Measurements from ENCODE around the gene RFX8.
"Not testable (repeated sequence)": the region's sequence is repeated elsewhere in the genome, so short reads cannot be mapped to it uniquely, and the experiment has no call there.

RFX8 gene

DNA sequence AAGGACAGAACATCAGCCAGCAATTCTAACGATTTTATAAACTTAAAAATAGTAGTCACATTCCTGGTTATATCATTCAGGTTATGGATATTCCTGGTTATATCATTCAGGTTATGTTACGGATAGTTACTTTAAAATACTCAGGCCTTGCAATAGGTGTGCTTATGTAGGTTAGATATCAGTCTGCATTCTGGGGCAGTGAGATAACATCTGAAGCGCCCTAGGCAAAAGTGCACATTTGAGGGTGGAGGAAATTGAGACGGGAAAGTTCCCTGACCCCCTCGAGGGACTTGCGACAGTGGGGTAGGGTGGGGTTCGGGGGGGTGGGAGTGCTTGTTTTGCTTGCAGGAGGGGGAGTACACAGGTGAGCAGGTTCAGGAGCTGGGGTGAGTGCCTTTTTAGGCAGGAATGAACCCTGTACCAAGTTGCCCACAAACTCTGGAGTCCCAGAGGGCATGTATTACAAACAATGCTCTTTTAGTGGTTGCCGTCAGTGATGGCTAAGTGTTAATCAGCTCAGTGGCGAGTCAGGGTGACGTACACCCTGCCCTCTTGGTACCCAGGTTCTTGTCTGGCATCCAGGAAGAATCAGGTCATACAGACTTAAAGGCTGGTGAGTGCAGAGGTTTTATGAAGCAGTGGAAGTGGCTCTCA lies 119.4 kb downstream of the RFX8 start:
- TF ChIP-seq, protein P1, sequence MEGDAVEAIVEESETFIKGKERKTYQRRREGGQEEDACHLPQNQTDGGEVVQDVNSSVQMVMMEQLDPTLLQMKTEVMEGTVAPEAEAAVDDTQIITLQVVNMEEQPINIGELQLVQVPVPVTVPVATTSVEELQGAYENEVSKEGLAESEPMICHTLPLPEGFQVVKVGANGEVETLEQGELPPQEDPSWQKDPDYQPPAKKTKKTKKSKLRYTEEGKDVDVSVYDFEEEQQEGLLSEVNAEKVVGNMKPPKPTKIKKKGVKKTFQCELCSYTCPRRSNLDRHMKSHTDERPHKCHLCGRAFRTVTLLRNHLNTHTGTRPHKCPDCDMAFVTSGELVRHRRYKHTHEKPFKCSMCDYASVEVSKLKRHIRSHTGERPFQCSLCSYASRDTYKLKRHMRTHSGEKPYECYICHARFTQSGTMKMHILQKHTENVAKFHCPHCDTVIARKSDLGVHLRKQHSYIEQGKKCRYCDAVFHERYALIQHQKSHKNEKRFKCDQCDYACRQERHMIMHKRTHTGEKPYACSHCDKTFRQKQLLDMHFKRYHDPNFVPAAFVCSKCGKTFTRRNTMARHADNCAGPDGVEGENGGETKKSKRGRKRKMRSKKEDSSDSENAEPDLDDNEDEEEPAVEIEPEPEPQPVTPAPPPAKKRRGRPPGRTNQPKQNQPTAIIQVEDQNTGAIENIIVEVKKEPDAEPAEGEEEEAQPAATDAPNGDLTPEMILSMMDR (IDR thresholded peaks at IDR 0.05; ENCODE audit: unreplicated experiment in 3 of 3), result no peak
- no peak overlapping the region for H3K27ac Mint-ChIP-seq
- no peak overlapping the region for H3K4me3 Mint-ChIP-seq
- no peaks in the 10 kb centered on the region for H3K27me3 Mint-ChIP-seq (ENCODE audit: low read depth)
- no peaks in the 10 kb centered on the region for H3K36me3 Mint-ChIP-seq (ENCODE audit: low read depth)
- no peaks in the 10 kb centered on the region for H3K4me1 Mint-ChIP-seq
- H3K9me3 Mint-ChIP-seq, result no peaks in the 10 kb centered on the region

DNA sequence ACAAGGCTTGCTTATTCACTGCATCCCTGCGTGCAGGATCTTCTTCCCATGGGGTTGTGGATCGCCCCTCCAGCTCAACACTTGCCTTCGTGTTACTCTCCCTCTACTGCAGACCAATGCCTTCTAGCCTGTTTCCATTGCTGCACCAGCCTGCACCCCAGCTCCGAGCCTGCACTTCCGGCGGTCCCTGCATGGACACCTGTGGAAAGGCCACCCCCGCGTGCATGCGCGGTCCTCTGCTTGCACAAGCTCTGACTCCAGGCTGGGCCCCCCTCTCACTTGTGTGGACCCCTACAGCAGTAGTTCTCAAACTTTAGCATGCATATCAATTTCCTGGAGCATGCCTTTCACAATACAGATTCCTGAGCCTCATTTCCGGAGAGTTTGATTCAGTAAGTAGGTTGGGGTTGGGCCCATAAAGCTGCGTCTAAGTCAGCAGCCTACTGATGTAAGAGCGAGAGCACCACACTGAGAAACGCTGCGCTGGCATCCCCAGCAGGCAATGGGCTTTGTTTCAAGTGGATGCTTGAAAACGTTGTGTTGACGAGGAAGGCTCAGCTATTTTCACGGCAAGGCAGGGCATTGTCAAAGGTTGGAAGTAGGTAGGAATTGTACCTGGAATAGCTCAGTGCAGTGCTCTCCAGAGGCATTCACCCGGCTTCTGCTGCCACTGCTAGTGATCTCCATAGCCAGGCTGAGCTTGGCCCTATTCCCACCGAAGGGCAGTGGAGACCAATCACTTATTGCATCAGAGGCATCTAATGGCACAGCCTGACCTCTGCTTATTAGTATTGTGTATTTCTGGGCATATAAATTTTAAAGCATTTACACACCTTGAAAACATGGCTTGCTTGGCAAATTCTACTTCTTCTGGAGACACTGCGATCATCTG lies 120.2 kb downstream of the RFX8 start:
- TF ChIP-seq, protein P1 (IDR thresholded peaks at IDR 0.05; ENCODE audit: unreplicated experiment in 3 of 3), result no peak
- no peaks in the 10 kb centered on the region for H3K36me3 Mint-ChIP-seq (ENCODE audit: low read depth)
- no peaks in the 10 kb centered on the region for H3K27me3 Mint-ChIP-seq (ENCODE audit: low read depth)
- no peaks in the 10 kb centered on the region for H3K4me1 Mint-ChIP-seq
- H3K9me3 Mint-ChIP-seq, result no peaks in the 10 kb centered on the region
- H3K4me3 Mint-ChIP-seq, result no peak overlapping the region
- H3K27ac Mint-ChIP-seq, result no peak overlapping the region

DNA sequence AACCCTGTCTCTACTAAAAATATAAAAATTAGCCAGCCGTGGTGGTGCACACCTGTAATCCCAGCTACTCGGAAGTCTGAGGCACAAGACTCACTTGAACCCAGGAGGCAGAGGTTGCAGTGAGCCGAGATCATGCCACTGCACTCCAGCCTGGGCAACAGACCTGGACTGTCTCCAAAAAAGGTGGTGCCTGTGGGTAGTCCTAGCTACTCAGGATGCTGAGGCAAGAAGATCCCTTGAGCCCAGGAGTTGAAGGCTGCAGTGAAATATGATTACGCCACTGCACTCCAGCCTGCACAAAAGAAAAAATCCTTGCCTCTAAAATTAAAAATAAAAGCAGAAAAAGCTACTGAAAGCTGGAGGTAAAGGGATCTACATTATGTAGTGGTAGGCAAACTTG lies 122.3 kb downstream of the RFX8 start:
- not testable (repeated sequence) for H3K36me3 Mint-ChIP-seq (ENCODE audit: low read depth); H3K27me3 Mint-ChIP-seq (ENCODE audit: low read depth); H3K4me1 Mint-ChIP-seq; H3K27ac Mint-ChIP-seq; H3K4me3 Mint-ChIP-seq; H3K9me3 Mint-ChIP-seq

DNA sequence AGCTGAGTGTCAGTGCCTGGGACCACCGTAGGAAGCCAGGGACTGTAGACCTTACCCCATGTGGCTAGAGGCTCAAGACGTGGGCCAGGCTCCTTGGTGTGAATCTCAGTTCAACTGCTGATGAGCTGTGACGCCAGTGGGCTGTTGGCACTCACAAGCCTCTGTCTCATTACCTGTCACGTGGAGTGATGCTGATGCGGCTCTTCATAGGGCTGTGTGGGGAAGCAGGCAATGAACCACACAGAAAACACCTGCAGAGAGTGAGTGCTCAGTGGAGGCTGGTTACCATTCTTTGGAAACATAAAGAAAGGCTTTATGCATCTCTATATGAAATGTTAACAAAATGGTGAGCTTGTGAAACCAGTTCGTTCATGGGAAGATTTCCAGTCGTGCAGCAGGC lies 123.7 kb downstream of the RFX8 start:
- no peaks in the 10 kb centered on the region for H3K4me1 Mint-ChIP-seq

DNA sequence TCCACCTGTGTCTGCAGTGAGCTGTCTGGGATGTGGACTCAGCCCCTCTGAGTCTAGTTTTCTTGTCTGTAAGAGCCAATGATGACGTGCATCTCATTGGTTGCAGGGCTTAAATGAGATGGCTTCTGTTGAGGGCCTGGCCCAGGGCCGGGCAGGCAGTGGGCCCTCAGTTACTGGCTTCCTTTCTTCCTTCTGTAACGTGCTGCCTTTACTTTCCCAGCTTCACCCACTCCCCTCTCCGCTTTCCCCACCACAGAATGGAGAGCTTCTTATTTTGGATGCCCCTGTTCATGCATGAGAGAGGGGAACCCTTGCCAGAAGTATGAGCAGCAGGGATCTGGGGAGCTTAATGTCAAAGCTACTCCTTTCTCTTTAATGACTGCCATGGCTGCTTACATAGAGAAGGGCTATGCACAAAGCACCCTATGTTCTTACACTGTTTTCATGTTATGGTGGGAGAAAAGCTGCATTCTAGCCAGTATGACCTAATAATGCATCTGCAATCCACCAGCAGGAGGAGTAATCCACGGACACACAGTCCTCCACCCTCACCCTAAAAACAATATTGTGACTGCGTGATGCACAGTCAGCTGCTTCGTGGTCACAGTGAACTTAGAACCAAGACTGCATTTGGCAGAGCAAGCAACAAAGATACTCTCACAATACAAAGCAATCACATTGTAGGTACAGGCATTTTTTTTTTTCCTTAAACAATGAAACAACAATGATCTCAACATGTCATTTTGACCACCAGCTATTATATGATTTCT lies 124.8 kb downstream of the RFX8 start:
- Mint-ChIP-seq H3K9me3 (no peaks in the 10 kb centered on the region), H3K36me3 (ENCODE audit: low read depth) (no peaks in the 10 kb centered on the region), H3K27me3 (ENCODE audit: low read depth) (no peaks in the 10 kb centered on the region), H3K4me1 (no peaks in the 10 kb centered on the region), H3K27ac (no peak overlapping the region), H3K4me3 (no peak overlapping the region)
- TF ChIP-seq, protein P1 (IDR thresholded peaks at IDR 0.05; ENCODE audit: unreplicated experiment in 3 of 3), result peak; percentile 18 to 29 (median 20)

More for the DNA sequence above, 123.7 kb downstream of the RFX8 start:
- TF ChIP-seq, protein P1 (IDR thresholded peaks at IDR 0.05; ENCODE audit: unreplicated experiment in 3 of 3), result no peak
- no peaks in the 10 kb centered on the region for H3K9me3 Mint-ChIP-seq
- no peaks in the 10 kb centered on the region for H3K36me3 Mint-ChIP-seq (ENCODE audit: low read depth)
- H3K4me3 Mint-ChIP-seq, result no peak overlapping the region
- no peak overlapping the region for H3K27ac Mint-ChIP-seq
- H3K27me3 Mint-ChIP-seq (ENCODE audit: low read depth), result no peaks in the 10 kb centered on the region

DNA sequence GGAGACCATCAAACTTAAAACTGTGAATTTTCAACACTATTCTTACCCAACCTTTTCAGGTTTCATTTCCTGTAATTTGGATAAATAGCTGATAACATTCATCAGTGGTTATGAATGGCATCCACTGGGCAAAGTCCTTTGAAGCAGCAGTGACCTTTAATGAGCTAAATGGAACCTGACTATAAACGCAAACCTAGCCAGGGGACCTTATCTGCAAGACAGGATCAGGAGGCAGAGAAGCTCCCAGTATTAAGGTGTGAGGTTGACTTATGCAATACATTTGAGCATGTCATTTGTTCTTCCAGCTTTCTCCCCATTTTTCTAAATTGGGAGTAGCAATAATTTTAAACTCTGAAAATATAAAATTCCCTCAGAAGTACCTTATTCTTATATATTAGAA lies 126.0 kb downstream of the RFX8 start:
- no peaks in the 10 kb centered on the region for H3K36me3 Mint-ChIP-seq (ENCODE audit: low read depth)
- TF ChIP-seq, protein P1 (IDR thresholded peaks at IDR 0.05; ENCODE audit: unreplicated experiment in 3 of 3), result no peak
- no peaks in the 10 kb centered on the region for H3K9me3 Mint-ChIP-seq
- no peaks in the 10 kb centered on the region for H3K4me1 Mint-ChIP-seq
- H3K27me3 Mint-ChIP-seq (ENCODE audit: low read depth), result no peaks in the 10 kb centered on the region
- H3K27ac Mint-ChIP-seq, result no peak overlapping the region
- H3K4me3 Mint-ChIP-seq, result no peak overlapping the region

Measured in nephron (organoid).